SHP77 (cell line): ENCODE data around the gene PRKN.

ENCODE experiments used
- DNase-seq, 2 experiments: peaks; one replicate each; lab custom pipeline; 2025; lab: John Stamatoyannopoulos, UW

PRKN gene

DNA sequence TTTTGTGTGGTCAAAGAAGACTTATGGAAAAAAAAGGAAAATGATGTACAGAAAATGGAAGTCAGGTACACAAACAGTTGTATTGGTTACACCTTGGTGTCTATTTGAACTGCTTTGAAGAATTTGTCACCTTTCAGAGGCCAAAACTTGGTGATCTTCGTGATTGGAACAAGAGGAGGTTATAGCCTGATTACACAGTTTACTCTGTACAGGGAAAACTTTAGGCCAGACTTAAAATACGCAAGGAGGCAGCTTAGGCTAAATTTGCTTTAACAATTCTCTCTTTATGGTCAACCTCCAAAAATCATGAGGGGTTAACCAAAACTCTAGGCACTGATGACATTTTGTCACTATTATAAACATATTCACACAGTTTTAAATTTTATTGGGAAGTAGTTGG, 353.7 kb downstream of the PRKN start:
- DNase-seq, result no peak

DNA sequence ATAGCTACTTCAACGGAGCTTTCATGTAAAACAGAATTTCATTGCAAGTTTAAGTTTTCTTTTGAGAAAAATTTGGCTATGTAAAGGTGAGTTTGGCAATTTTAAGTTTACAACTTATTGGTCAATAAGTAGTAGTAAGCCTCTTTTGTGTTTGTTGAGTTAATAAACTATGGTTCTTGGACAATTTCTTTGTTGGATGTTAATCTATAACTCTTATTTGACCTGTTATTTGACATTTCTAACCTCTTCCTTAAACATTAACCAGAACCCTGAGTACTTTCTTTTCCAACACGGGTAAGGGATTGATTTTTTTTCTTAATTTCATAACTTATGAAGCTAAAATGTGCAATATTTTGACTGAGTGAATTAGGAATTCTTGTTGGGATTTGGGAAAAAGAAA, 354.4 kb downstream of the PRKN start:
- no peak for DNase-seq

DNA sequence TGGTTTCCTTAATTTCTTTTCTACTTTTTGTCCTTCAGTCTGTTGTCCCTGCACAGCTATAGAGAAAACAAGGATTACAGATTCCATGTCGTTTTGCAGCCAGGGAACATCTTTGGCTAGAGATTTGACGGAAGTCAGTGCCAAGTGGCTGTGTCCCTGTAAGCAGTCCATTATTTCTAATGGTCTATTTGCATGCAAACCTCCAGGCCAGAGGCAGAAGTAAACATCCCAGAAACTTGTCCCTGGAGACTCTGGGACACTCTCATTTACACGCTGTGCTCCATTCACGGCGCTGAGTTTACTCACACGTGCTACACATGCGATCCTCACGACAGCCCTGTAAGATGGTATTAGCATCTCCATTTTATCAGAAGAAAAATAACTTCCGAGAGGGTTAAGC, 355.5 kb downstream of the PRKN start:
- DNase-seq, result no peak

DNA sequence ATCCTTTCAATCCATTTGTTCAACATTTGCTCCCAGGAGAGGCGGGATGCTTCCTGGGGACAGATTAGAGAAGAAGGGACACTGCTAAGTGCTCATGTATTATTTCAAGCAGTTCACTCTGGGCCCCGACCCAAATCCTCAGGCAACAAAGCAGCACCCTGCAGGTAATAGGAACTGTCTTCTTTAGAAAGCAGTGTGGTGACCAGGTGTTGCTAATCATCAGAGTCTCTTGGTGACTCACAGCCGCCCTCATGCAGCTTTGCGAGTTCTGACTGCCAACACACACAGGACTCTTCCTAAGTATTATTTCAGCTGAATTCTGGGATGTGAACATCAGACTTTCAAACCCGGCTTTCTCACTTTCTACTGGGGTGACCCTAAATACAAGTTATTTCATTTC, 356.4 kb downstream of the PRKN start:
- no peak for DNase-seq

DNA sequence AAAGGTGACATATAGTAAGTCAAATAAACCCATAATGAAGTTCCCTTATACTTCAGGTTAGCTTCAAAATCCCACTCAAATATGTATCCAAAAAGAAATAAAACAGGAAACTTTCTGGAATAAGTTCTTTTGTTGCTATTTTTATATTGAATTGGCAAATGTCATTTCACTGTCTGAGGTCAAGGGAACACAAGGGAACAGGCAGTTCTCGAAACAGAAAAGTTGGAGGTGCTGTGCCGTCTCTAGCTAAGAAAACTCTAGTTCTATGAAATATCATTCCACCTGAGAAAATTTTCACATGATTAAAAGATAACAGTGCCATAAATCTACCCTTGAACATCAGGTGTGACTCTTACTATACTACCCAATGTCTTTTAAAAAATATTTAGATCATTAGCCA, 358.5 kb downstream of the PRKN start:
- no peak for DNase-seq

DNA sequence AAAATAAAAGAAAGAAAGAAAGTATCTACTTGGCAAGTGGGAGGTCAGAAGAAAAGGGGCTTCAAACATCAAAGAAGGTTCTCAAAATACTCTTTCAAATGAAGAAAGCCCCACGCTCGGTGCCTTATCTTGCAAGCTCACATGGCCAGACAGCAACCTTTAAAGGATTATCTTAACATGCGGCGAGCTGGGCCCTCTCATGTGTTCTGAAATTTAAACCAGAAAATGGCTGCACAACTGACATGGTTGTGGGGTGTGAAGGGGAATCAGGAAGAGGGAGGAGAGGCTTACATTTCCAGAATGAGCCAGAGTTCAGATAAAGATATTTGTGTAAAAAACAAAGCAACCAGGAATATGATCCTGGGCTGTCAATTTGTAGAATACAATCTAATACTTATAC, 363.1 kb downstream of the PRKN start:
- no peak for DNase-seq

DNA sequence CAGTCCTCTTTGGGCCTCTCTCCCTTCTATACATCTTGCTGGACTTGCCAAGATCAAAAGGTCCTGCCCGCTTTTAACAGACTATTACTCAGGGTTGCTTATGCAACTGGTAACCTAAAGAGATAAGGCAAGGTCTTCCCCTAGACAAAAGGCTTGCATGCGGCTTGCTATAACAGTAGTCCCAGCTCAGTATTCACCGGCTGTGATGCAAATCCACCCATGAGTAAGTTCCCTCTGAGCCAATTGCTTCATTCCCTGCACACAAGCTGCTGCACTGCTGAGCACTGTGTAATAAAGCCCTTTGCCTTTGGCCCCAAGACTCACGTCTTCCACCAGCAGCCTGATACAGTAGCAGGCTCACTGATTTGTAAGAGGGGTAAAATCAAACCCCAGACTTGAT, 363.8 kb downstream of the PRKN start:
- no peak for DNase-seq

DNA sequence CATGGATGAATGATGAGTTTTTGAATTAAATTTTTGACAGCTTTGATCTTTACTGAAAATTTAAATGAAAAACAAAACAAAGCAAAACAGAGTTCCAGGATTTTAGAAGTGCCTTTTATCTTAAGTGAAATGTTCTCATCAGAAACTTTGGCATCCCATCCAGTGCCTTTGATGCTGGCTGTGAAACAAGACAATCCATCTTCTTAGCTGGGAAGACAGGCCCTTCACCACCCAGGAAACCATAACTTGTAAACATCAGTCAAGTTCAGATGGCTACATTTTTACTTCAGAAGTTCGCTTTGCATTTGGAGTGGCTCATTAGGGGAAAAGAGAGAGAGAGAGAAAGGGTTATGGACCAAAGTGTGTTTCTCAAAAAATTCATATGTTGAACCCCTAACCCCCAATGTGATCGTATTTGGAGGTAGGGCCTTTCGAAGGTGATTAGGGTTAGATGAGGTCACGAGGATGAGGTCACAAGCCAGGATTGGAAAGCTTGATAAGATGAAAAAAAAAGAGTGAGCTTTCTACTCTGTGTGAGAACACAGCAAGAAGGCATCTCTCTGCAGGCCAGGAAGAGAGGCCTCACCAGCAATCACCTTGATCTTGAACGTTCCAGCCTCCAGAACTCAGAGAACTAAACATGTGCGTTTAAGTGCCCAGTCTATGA, 366.5 kb downstream of the PRKN start:
- no peak for DNase-seq

DNA sequence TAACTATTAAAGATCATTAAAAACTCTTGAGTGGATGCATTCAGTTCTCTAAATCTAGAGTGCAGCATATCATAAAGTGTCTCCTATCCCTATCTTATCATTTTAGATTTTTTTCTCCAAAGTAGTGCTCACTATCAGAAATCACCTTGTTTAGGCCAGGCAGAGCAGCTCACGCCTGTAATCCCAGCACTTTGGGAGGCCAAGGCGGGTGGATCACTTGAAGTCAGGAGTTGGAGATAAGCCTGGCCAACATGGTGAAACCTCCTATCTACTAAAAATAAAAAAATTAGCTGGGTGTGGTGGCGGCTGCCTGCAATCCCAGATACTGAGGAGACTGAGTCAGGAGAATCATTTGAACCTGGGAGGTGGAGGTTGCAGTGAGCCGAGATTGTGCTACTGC, 368.9 kb downstream of the PRKN start:
- DNase-seq, result no peak

DNA sequence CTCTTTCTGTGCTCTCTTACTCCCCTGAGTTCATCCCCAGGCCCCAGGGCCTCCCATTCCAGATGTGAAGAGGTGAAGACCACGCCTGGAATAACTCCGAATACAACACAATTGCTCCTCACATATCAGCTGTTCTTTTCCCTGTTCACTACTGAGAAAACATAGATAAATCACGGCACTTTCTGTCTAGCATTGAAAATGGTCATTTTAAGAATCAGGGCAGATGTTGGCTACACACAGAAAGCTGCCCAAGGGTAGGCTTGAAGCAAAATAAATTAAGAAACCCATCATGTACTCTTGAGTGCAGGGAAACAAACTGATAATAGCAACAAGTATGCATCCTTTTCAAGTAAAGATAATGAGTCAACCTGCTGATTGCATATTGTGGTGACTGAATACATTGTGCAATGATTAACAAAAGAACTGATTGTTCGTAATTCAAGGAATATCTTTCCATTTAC, 382.5 kb downstream of the PRKN start:
- DNase-seq, result no peak

DNA sequence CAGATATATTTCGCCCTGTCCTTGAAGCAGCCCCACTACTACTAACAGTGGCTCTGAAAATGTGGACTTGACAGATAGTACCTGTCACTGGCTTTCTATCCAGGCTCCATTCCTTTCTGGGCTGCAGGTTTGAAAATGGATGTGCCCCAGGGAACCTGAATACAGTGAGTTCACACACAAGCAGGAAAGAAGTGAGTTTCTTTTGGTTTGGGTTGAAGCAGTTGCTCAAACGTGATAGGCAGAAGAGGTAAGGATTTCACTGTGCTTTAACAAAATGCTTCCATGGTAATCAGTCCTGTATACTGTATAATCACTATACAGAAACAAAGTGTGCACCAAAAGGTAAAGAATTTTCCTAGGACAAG, 382.9 kb downstream of the PRKN start:
- DNase-seq, result no peak

DNA sequence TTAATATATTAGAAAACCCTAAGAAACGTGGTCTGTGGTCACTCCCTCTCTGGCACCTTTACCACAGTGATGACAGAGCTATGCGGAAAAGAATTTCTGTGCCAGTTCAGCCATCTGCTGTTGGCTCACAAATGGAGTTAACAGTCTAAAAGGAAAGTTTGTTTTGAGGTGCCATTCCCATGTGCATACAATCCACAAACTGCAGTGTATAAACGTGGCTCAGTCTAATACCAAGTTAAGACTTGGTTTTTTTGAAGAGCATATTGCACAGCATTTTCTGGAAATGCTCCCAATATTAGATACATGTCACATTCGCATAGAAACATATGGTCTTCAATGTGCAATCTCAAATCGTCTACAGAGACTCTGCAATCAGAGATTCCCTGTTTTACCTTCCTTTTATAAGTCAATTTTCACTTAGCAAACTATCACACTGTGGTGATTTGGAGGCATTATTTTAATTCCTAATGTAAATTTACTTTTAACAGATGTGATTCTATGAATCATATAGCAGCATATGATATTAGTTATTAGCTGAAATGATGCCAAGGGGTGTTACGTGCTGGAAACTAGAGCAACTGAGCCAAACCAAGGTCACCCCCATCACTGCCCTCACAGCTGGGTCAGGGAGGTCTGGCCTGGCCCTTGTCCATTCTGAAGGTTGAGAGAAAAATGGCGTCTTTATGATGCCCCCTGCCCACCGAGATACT, 383.5 kb downstream of the PRKN start:
- no peak for DNase-seq

DNA sequence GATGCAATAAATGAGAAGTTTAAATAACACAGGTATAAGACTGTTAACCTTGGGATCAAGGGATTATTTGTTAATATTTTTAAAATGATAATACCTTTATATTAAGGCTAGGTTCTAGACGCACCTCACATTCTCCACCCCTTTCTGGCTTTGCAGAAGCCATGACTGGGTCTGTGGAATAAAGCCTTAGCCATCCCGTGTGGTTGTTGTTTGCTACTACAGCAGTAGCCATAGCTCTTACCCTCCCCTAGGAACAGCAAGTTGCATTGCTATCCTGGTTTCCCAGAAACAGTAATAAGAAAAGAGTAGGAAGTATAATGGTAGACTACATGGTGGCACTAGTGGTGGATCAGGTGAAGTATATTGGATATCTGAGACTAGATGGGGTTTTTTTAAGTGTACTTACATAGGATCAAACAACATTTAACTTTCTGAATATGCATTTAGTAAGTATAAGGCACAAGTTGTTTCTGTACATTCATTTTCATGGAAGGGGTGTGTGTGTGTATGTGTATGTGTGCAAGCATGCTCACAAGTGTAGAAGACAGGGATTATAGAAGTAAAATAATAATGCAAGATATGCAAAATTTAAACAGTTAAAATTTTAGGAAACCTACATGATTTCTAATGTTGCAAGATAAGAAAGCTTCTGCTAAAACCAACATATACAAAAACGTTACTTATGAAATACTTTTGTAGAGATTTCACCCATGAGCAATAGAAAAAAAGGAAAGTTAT, 384.2 kb downstream of the PRKN start:
- DNase-seq, result no peak

DNA sequence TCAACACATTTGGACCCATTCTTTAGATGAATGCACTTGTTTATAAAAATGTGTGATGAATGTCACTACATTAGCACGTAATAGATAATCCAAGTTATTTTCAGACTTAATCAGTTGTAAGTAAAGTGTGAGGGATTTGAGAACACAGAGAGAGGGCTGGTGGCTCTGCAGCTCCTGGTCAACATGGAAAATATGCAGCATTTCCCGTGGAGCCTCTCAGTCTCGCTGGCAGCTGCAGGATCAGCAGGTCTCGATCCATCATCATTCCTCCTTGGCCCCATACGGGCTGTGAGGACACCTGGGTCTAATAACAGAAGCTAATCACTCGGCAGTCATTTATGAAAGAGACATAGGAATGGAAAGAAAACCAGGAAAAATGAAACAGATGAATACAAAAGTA, 390.2 kb downstream of the PRKN start:
- DNase-seq, result no peak

DNA sequence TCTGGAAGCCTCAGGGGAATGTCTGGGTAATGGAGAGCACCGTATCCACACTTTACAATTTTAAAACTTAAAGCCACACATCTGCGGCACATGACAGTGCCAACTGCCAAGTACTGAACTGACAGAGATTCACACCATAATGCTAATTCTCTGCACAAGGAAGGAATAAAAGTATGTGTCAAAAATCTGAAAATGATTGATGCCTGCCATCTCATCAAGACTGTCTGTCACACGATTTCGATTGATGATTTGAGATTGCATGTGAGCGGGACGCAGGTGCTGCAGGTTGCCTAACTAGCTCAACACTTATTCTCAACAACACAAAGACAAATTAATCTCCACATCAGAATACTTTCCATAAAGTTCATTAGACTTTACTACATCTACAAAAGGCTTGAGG, 391.2 kb downstream of the PRKN start:
- no peak for DNase-seq

DNA sequence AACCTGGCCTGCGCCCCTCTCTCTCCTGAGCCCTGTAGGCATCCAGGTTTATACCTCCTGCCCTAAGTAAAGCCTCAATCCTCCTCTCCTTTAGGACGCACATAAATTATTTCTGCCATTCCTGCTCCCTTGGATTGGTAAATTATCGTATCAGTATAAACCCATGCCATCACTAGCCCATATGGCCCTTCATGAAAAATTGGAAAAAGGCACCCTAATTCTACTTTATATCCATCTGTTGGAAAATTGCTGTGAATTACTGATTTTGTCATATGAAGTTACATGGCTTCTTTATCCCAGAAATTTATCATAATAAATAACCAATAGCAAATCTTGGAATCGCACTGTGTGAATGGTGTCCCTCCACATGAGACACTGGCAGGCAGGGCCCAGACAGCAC, 395.2 kb downstream of the PRKN start:
- DNase-seq, result no peak

DNA sequence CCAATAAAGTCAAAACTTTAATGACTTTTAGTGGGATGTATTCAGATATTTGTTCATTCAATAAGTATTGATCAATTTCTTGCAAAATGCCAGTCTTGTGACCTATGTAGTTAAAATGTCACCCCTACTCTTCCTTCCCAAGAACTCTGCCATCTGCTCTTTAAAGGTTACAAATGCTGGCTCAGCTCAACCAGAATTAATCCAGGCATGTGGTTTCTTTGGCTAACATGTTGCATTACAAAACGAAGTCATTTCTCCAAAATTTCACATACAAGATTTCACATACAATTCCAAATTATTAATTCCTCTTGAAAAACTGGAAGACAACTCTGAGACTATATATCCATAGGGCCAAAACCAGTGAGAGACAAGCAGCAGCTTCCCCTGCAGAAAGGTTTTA, 395.7 kb downstream of the PRKN start:
- DNase-seq, result no peak

DNA sequence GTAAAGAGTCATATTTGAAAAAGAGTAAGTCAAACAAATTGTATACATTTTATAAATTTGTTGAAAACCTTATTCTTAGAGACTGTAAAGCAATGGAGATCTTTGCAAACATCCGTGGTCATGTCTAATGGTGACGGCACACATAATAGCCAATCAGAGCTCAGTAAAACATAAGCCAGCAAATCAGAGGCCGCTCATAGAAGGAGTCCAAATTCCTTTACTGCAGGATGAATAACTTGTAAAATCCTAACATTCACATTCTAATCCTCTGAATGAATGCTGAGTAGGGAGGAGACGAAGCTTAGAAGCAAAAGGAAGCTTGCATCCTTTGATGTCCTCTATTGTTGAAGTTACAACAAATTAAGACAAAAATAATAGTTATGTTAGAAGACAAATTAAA, 401.7 kb downstream of the PRKN start:
- no peak for DNase-seq

DNA sequence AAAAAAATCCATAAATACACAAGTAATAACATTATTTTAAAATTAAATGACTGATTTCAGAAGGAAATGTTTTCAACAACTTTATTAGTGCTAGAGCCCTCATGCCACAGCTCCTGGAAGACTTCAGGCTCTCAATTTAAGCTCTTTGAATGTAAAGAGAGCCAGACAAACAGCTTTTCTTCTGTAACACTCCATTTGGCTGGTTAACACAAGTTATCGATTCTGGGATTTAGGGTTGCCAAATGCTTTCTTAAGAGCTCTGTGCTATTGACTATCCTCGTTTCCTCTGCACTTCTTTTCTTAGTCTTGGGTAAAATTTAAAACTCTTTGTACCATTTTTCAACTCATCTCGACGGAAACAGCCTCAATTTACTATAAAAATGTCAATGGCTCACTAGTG, 402.5 kb downstream of the PRKN start:
- no peak for DNase-seq

DNA sequence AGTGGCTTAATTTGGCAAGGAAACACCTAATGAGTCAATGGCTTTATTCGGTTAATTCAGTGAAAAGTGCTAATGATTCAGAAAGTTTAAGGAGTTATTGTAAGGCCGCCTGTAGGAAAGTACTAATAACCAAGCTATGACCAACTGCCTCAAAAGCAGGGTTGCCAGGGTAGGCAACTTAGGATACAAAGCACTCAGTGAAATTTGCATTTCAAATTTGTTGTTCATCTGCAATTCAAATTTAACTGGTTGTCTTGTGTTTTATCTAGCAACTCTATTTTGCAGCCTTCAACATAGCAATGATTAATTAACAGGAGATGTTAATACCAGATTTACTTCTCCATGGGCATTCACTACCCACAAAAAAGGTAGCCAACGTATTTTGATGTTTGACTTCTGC, 412.3 kb downstream of the PRKN start:
- no peak for DNase-seq

DNA sequence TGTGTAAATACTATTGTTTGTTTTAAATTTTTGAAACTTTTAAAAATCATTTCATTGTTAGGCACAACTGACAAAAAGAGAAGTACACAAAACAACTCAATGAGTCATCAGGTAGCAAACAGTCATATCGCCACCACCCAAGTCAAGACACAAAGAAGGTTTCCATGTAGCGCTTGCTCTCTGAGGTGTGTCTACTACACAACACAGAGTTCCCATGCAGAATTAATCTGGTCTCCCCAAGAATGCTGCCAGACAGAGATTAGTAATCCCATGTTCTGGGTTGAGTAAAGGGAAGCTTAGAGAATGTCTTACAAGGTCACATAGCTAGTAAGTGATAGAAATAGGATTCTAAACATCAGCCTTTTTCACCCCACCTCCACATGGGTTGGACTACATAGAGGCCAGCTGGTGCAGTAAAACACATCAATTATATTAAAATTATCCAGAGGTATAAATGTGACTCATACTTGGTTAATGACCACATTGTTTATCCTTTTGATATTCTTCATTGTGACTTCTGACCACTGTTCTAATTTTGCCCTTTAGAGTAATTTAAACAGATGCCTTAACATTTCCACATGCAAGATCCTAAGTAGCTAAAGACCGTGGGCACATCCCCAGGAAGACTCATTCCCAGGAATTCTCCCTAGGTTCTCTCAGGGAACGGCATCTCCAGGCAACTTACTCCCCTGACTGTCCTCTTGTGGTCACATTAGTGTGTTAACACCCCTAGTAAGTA, 413.5 kb downstream of the PRKN start:
- DNase-seq, result no peak

DNA sequence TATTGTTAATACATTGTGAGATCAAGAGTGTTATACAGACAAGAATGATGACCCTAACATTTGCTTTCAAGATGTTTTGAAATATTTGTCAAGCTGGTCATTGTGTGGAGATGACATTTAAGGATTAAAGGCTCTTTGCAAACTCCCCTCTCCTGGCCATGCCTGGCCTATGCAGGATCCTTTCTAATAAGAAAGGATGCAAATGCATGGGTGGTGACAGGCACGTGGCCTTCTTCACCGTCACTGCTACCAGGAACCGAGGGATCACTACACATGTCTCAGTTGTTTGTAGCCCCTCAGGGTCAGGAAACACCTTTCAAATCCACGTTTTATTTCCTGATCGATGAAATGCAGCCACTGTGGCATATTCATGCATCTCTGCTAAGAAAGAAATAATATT, 419.7 kb downstream of the PRKN start:
- DNase-seq, result no peak

DNA sequence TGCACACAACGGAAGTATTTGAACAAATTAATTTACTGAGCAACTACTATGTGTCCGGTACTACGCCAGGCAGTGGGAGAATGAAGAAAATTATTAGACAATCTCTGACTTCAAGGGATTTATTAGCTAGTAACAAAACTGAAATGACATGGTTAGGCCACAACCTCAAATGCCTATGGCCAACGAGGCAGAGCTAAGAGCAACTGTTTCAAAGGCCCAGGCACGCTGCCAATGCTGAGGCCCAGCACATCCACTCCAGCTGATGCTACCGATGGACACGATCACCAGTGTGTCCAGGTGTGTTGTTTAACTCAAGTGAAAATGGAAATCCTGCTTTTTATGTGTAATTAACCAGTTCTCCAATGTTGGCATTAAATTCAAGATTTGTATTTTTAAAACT, 420.9 kb downstream of the PRKN start:
- no peak for DNase-seq
